GM18519 (cell line): ENCODE results near the gene KCNJ3.

Experiments used
- ATAC-seq: cut with Tn5 transposase; IDR thresholded peaks from one replicate; pipeline ENCODE4 v1.9.1; 2021; ENCODE audit warnings: mild to moderate bottlenecking, moderate library complexity; ENCODE audit not compliant: unreplicated experiment, low FRiP score

Gene KCNJ3, protein sequence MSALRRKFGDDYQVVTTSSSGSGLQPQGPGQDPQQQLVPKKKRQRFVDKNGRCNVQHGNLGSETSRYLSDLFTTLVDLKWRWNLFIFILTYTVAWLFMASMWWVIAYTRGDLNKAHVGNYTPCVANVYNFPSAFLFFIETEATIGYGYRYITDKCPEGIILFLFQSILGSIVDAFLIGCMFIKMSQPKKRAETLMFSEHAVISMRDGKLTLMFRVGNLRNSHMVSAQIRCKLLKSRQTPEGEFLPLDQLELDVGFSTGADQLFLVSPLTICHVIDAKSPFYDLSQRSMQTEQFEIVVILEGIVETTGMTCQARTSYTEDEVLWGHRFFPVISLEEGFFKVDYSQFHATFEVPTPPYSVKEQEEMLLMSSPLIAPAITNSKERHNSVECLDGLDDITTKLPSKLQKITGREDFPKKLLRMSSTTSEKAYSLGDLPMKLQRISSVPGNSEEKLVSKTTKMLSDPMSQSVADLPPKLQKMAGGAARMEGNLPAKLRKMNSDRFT

DNA sequence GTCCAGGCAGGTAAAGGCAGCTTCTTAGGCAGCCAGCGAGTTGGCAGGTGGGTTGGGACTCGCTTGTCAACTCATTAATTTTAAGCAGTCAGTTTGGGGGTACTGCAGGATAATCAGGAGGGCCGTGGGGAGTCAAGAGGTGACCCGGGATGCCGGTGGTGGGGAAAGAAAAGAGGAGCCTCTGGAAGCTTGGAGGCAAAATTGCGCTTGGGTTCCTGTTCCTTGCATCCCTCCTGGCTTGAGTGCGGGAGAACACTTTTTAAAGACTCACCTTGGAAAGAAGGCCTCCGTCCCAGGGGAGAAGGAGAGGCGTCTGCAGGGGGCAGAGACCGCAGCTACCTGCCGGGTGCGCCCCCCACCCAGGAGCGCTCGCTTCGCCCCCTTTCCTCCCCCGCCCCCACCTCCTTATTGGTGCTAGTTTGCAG is at the start of gene KCNJ3:
KCNJ3 (plus strand) TSS at position 400 of the 425 bp plus-strand sequence. CDS start 81 bp downstream, outside the sequence.
- ATAC-seq, result no peak

DNA sequence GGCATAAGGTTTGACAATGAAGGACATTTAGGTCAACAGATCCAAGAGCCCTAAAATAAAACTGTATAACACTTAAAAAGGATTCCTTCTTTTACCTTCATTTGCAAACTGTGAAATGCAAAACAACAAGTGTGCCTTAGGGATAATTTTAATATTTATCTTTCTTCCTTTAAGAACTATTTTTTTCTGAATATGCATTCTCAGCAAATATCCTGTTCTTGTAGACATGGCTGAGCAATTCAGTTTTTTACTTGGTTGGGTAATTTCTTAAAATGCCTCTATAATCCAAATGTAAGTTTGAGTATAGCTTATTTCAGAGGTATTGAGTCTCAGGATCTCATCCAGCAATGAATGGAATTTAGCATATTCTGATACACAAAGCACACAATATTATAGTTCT is 43.0 kb upstream of the KCNJ3 start:
- no peak for ATAC-seq

DNA sequence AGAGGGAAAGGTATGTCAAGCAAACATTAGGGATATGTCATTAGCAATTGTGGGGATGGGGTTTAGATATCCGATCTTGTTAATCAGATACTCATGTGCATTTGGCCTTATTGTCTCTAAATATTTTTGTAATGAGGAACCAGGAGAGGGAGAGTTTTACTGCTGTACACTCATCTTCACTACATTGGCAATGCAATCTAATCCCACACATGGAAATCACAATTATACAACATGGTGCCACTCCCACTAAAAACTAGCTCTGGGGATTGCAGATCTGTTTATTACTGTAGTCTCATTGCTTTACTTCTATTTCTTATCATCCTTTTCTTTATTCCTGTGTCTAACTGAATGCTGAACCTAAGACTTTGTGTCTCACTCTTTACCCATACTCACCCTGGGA is 39.6 kb upstream of the KCNJ3 start:
- no peak for ATAC-seq

DNA sequence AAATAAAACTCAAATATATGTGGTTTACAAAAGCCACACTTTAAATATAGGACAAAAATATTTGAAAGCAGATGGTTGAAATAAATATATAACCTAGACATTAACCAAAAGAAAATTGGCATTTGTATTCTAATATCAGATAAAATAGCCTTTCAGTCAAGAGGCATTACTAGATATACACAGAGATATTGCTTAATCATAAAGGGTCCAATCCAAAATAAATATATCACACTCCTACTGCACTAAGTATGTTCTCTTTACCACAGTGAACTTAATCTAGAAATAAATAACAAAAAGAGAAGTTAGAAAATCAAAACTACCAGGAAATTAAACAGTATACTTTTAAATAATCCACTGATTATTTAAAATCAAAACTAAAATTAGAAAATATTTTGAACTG is 34.2 kb upstream of the KCNJ3 start:
- no peak for ATAC-seq

DNA sequence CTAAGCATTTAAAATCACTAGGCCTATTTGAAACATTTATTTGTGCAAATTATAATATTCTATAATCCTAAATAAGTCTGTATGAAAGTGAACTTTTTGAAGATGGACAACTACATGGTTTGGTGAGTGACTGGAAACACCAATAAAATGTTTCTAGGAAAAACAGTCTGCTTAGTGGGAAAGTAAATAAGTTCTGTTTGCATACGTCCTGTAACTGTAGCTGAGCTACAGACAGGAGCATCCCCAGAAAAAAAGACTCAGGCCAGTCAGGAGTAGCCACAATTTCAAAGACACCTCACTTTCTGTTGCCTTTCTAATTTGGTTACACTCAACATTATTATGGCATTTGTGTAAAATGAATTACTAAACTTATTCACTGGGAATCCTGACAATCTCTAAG is 28.4 kb upstream of the KCNJ3 start:
- no peak for ATAC-seq

DNA sequence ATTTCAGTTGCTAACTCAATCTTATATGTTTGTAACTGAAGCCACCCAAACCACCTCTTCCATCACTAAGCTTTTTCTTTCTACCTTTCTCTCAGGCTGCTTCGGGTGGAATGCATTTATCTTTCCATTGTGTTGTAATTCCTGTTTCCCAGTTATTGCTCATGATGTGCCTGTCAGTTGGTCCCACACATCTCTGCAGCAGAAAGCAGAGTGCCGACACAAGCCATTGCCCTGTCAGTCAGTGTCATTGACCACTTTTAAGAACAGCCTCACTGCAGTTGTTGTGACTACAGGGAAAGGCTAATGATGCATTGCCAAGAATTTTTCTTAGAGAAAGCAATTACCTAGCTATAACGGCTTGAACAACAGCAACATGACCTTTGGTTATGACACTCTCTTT is 24.8 kb upstream of the KCNJ3 start:
- ATAC-seq, result no peak

DNA sequence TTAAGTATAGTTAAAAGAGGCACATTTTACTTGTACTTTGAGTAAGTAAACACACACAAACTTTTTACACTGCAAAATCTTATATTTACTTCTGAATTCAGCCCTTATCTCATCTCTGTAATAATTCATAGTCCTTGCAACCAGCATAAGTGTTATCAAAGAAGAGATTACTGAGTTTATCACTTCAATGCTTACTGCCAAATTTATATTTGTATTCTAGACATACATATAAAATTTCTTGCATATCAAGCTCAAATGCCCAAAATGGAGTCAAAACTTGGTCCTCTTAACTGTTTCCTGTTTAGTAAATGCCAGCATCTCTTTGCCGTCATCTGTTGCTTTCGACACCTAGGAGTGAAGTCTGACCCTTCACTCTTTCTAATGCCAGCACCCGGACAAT is 21.1 kb upstream of the KCNJ3 start:
- no peak for ATAC-seq

DNA sequence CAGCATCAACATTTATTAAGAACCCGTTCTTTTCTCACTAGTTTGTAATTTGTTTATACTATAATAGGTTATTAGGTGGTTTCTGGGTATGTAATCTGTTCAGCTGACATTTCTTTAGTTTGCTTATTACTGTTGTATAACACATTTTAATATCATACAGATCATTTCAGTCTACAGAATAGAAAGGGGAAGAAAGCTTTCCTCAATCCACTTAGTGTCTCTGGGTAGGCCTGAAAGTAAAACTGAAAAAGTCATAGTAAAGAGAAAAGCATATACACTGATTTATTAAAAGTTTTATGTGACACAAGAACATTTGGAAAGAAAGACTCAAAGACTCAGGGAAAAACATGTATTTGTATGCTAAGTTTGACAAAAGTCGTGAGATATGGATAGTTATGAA is 16.8 kb upstream of the KCNJ3 start:
- no peak for ATAC-seq

DNA sequence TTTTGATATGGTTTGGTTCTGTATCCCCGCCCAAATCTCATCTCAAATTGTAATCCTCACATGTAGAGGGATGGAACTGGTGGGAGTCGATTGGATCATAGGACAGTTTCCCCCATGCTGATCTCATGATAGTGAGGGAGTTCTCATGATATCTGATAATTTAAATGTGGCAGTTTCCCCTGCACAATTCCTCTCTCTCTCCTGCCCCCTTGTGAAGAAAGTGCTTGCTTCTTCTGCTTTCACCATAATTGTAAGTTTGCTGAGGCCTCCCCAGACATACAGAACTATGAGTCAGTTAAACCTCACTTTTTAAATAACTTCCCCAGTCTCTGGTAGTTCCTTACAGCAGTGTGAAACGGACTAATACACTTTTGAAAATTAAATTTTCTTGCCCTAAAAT is 12.3 kb upstream of the KCNJ3 start:
- ATAC-seq, result no peak

DNA sequence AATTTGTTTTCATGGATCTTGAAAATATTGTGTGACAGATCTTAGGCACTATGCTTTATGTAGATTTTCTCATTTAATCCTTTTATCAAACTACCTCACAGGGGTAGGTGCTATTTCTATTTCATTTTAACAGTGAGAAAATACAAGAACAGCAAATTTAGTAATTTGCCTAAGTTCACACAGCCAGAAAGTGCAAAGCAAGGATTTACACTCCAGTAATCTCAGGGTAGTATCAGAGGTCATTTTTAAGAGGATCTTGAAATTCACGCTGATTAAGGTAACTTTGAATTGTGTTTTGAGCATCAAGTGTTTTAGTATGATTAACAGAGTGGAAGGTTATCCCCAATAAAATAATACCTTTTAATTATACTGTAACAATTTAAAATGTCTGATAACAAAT is 10.1 kb upstream of the KCNJ3 start:
- no peak for ATAC-seq

DNA sequence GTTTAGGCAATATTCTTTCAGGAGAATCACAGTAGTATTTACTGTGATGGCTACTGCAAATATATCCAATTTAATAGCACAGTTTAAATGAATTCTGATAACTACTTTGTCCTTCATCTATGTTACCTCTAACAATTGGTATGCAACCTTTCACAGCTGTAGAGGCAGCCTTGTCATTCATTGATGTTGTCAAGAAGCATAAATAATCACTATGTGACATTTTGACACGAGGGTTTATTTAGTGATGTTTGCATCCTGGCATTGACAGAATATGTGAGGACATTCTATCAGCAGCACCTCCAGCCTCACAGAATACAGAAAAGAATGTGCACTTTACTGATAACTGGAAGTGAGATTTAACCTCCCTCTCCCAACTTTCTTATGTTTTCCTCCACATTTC is 9.3 kb upstream of the KCNJ3 start:
- no peak for ATAC-seq

DNA sequence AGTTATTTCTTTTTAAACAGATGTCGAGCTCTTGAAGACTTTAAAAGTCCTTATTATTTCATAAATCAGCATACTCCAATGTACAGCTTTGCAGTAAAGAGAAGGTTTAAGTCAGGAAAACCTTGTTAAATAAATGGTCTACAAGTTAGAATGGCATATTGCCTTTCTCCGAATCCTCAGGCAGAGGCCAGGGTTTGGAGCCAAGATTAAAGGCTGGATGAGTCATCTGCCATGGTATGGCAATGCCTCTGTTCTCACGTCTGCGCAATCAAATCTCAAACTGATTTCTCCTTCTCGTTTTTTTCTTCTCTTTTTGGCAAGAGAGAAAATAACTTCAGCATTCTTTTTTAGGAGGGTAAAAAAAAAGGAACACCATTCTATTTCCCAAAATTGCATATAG is 5.6 kb upstream of the KCNJ3 start:
- ATAC-seq, result no peak

DNA sequence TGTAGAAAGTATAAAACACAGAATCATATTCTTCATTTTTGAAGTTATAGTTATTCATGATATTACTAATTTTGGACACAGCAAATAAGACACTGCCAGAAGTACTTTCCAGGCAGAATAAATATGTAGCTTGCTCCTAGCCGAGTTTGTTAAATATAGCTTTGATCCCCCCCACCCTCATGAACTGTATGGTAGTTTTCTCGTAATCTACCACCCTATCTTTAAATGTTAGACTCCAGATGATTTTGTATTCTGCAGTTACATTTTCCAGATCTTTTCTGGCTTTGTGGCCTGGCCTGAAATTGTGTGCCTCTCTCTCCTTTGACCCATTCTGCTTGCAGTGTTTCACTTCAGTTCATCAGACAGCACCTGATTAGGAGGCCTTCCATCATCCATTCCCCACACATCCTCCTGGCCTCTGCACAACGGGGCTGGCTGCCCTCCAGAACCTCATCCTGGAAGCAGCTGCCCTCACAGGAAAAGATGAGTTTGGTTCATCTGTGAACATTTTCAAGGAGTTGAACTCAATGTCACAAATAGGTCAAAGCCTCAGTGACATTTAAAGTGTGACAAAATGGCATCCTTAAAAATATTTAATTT is 4.7 kb upstream of the KCNJ3 start:
- no peak for ATAC-seq

DNA sequence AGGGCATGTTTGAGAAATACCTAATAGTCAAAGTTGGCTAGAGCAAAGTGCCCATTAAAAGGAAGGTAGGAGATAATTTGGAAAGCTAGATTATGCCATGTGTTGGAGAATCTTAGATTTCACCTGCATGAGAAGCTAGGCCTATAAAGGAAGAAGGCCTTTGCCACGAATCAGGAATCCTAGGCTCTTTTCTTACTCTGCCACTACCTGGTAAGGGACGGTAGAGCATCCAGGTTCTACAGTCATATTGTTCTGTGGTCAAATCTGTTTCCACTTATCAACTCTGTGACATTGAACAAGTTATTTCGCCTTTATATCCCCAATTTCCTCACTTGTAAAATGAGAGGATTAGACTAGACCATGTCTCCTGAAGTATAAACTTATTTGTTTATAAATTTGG is 3.6 kb upstream of the KCNJ3 start:
- ATAC-seq, result no peak

DNA sequence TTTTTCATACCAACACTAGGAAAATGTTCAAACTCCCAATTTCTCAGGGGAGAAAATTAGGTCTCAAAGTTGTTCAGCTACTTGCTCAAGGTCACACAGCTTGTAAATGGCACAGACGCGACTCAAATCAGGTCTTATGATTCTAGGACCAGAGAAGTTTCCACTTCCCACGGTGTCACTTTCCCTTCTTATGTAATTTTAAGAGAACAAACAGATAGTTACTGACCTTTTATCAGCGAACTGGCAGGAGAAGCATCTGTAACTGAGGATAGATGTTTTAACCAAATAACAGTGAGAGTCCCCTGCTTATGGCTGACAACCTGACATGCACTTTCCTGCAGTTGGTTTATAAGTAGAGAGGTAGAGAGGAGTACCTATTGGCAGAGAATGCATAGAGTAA is 2.1 kb upstream of the KCNJ3 start:
- no peak for ATAC-seq

DNA sequence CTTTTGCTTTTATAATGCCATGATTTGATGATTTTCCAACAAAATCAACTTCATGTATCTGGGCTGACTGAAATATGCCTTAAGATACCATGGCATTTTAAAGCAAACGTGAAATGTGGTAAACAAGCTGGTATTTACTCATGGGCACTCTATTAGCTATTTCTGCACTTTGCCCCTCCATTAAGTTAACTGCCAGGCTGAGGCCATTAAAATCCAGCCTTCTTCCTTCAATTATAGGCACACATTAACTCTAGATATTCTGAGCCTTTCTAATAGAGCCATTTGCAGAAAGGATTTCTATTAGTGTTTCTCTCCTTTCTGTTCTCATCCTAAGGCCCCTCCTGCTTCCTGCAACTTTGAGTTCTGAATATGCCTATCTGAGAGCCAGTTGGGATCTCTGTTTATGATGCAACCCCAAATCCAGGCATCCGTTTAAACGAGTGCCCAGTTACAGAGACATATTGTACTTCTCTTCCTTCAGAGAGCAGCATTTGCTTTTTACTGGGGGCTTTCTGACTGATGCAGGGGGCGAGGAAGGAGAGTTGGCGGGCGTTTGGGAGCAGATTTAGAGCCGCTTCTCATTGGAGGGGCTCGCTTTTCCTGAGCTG is 1.6 kb upstream of the KCNJ3 start:
- ATAC-seq, result no peak

DNA sequence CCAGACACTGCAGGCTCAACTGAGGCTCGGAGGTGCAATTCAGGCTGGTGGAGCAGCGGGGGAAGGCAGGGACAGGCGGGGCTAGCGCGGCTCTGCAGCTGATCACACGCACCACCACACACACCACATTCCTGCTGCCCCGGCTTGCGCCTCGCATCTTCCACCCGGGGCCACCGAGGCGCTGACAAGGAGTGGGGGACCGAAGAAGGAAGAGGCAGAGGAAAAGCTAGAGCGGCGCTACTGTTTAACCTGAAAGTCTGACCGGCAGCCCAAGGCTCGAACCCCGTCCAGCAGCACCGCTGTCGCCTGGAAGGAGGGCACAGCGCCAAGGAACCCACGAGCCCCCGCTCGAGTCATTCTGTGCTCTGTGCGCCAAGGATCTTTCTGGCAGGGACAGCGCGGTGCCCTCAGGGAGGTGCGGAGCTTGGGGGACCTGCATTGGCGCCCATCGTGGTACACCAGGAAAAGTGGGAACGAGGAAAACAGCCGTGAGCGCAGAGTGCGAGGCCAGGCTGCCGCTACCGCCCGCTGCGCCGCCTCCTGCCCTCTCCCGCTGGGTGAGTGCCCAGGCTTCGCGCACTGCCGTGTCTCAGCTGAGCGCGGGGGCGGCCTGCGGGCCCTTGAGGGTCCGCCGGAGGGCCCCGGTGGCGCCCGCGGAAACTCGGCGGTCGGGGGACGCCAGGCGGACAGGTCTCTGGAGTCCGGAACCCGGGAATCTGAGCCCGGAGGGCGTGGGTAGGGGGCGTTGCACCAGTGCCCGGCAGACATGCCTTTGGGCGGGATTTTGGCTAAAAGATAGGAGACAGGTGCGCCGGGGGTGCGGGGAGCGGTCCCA is 860 bp upstream of the KCNJ3 start:
- no peak for ATAC-seq

DNA sequence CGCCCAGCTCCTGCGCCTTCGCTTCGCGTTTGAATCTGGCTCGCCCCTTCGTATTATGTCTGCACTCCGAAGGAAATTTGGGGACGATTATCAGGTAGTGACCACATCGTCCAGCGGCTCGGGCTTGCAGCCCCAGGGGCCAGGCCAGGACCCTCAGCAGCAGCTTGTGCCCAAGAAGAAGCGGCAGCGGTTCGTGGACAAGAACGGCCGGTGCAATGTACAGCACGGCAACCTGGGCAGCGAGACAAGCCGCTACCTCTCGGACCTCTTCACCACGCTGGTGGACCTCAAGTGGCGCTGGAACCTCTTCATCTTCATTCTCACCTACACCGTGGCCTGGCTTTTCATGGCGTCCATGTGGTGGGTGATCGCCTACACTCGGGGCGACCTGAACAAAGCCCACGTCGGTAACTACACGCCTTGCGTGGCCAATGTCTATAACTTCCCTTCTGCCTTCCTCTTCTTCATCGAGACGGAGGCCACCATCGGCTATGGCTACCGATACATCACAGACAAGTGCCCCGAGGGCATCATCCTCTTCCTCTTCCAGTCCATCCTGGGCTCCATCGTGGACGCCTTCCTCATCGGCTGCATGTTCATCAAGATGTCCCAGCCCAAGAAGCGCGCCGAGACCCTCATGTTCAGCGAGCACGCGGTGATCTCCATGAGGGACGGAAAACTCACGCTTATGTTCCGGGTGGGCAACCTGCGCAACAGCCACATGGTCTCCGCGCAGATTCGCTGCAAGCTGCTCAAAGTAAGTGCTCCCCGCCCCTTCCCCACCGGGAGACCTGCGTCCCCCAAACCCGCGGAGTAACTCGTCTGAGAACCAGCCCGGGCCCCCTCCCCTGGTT is 453 bp downstream of the KCNJ3 start:
- ATAC-seq, result no peak

DNA sequence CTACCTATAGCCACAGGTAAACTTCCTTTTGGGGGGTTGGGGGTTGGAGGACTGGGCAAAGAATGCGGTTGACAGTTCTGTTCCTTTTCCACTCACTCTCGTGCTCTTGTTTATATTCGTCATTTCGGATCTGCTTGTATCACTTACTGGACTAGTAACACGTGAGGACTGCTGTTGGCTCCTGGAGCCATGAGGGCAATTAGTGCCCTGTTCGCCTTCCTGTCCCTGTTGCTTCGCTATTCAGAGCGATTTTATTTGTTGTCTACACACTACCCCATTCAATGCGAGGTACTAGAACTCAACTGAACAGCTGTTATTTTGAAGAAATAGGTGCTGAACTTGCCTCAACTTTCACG is 1.1 kb downstream of the KCNJ3 start:
- no peak for ATAC-seq

DNA sequence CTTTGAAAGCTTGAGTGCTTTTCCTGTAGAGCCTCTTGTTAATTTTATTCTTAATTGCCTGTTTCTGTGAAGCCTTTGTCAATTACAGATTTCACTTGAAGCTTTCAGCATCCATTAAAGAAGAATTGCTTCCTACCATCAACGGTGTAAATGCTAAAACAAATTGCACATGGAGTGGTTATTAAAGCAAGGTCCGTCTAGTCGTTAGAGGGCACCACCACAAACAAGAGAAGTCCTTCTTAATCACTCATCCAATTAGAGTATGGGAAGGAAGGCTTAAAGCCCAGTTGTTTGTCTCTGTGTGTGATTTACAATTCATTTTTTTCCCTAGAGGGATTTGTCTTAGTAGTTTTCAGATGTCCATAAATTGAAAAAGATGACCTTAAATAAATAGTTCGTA is 1.6 kb downstream of the KCNJ3 start:
- ATAC-seq, result no peak
